ENCODE results near the gene MBP.

The MBP gene

DNA sequence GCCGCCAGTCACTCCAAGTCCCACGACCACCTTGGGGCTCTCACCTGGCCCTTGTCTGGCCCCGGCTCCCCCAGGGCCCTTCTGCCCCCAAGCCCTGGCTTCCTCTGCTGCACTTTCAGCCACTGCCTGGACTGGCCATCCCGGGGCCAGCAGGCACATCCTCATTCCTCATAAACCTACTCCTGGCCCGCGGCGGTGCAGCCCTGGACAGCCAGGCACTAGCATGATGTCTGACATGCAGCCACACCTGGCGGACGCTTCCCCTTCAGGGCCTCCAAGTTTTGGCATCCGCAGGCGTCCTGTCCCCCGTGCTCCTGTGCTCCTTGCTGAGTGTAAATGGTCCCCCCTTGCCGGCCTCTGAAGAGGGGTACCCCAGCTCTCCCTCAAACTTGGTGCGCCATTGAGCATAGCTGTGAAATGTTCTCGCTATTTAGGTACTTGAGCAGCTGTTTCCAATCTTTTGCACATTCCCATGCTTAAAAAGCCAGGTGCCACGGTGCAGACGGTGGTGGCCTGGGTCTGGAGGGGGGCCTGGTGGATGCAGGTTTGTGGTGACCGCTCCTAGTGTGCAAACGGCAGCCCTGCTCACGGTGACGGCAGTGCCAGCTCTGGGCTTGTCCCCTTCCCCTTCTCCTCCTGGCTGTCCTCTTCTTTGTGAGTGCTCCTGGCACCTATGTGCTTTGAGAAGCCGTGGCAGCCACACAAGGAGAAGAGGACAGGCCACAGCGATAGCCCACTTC lies 123.8 kb downstream of the MBP start:
- Histone ChIP-seq H3K9me3 (ENCODE audit: severe bottlenecking) (no peaks in the 10 kb centered on the region), H3K27ac (ENCODE audit: poor library complexity, severe bottlenecking) (no peak overlapping the region), H3K4me3 (ENCODE audit: severe bottlenecking) (no peak overlapping the region), H3K4me1 (ENCODE audit: insufficient read depth, poor library complexity, severe bottlenecking) (peaks cover 6% of the 10 kb centered on the region), H3K27me3 (ENCODE audit: insufficient read depth, poor library complexity, severe bottlenecking) (no peaks in the 10 kb centered on the region), H3K36me3 (ENCODE audit: low read depth) (no peaks in the 10 kb centered on the region)
- DNase-seq (ENCODE audit: low spot score), result no peak
- TF ChIP-seq CTCF (IDR thresholded peaks at IDR 0.05; ENCODE audit: poor library complexity, severe bottlenecking), result no peak
- no peak for ATAC-seq (ENCODE audit: low read depth)

DNA sequence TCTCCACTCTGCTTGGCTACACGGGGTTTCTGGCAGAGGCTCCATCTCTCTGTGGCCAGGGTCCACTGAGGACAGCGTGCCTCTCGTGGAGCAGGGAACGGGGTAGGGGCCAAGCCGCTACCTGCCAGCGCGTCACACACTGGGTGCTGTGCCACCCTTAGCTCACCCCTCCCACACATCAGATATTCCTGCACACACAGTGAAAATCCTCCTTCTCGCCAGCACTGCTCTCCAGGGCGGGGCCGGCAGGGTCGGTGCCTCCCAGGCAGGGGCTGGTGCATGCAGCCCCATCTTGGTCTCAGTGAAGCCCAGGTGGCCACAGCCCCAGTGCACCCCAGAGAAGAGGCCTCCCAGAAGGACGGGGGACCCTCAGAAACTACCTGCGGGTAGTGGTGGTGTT lies 124.6 kb downstream of the MBP start:
- Histone ChIP-seq H3K36me3 (ENCODE audit: low read depth) (no peaks in the 10 kb centered on the region), H3K4me3 (ENCODE audit: severe bottlenecking) (no peak overlapping the region), H3K27ac (ENCODE audit: poor library complexity, severe bottlenecking) (no peak overlapping the region), H3K27me3 (ENCODE audit: insufficient read depth, poor library complexity, severe bottlenecking) (no peaks in the 10 kb centered on the region), H3K9me3 (ENCODE audit: severe bottlenecking) (no peaks in the 10 kb centered on the region), H3K4me1 (ENCODE audit: insufficient read depth, poor library complexity, severe bottlenecking) (peaks cover 3% of the 10 kb centered on the region)
- no peak for ATAC-seq (ENCODE audit: low read depth)
- DNase-seq (ENCODE audit: low spot score), result no peak
- TF ChIP-seq CTCF (IDR thresholded peaks at IDR 0.05; ENCODE audit: poor library complexity, severe bottlenecking), result no peak

- H3K27me3 ChIP-seq (ENCODE audit: insufficient read depth, poor library complexity, severe bottlenecking), result no peaks in the 10 kb centered on the region
- no peaks in the 10 kb centered on the region for H3K9me3 ChIP-seq (ENCODE audit: severe bottlenecking)
- H3K4me3 ChIP-seq (ENCODE audit: severe bottlenecking), result no peak overlapping the region
- no peak overlapping the region for H3K27ac ChIP-seq (ENCODE audit: poor library complexity, severe bottlenecking)
- DNase-seq (ENCODE audit: low spot score) (no peak), ATAC-seq (ENCODE audit: low read depth) (no peak)
- TF ChIP-seq CTCF (IDR thresholded peaks at IDR 0.05; ENCODE audit: poor library complexity, severe bottlenecking), result no peak
- no peaks in the 10 kb centered on the region for H3K4me1 ChIP-seq (ENCODE audit: insufficient read depth, poor library complexity, severe bottlenecking)
- H3K36me3 ChIP-seq (ENCODE audit: low read depth), result no peaks in the 10 kb centered on the region
Measured at GRCh38 chr18:77007251-77007650, 125.3 kb downstream of the MBP start.

GRCh38 chr18:77006305-77007175 lies 126.0 kb downstream of the MBP start:
- H3K4me1 ChIP-seq (ENCODE audit: insufficient read depth, poor library complexity, severe bottlenecking), result no peaks in the 10 kb centered on the region

More at GRCh38 chr18:77006305-77007175, 126.0 kb downstream of the MBP start:
- no peaks in the 10 kb centered on the region for H3K27me3 ChIP-seq (ENCODE audit: insufficient read depth, poor library complexity, severe bottlenecking)
- DNase-seq (ENCODE audit: low spot score) (no peak), ATAC-seq (ENCODE audit: low read depth) (no peak)
- H3K9me3 ChIP-seq (ENCODE audit: severe bottlenecking), result no peaks in the 10 kb centered on the region
- TF ChIP-seq CTCF (IDR thresholded peaks at IDR 0.05; ENCODE audit: poor library complexity, severe bottlenecking), result no peak
- no peak overlapping the region for H3K27ac ChIP-seq (ENCODE audit: poor library complexity, severe bottlenecking)
- H3K4me3 ChIP-seq (ENCODE audit: severe bottlenecking), result no peak overlapping the region
- no peaks in the 10 kb centered on the region for H3K36me3 ChIP-seq (ENCODE audit: low read depth)
